Neural cell (in vitro differentiated cells): Measurements from ENCODE around the gene KIF21B. TPM values are rescaled to one million over a fixed set of nuclear protein-coding genes. Genes with fewer than 3 reads are reported as not detected.

Experiments
- H2AFZ ChIP-seq: fragments of 200-600, 300-800 bp; sonication (generic), shearing (Covaris generic); 2 replicates; pipeline ENCODE4 v1.6.0; 2014; ENCODE audit warnings: low read depth, mild to moderate bottlenecking, antibody characterized with exemption, low read length, moderate library complexity
- H3F3A ChIP-seq: fragments of 200-600 bp; shearing (Covaris generic); 2 replicates; pipeline ENCODE4 v1.6.1; 2016; ENCODE audit warnings: mild to moderate bottlenecking, moderate library complexity, mixed read lengths, antibody characterized with exemption, low read length; ENCODE audit not compliant: insufficient read depth, poor library complexity, severe bottlenecking
- H3K27ac ChIP-seq: fragments of 200-600, 300-800 bp; sonication (generic), shearing (Covaris generic); 2 replicates; pipeline ENCODE4 v1.5.1; 2014; ENCODE audit warnings: mild to moderate bottlenecking, low read length, moderate library complexity
- H3K27me3 ChIP-seq: fragments of 300-800, 200-600 bp; sonication (generic), shearing (Covaris generic); 2 replicates; pipeline ENCODE4 v1.6.0; 2014; ENCODE audit warnings: mild to moderate bottlenecking, low read depth, low read length, moderate library complexity; ENCODE audit not compliant: insufficient read depth
- H3K36me3 ChIP-seq: fragments of 300-800, 200-600 bp; sonication (generic), shearing (Covaris generic); 2 replicates; pipeline ENCODE4 v1.5.1; 2014; ENCODE audit warnings: mild to moderate bottlenecking, antibody characterized with exemption, low read length, moderate library complexity; ENCODE audit not compliant: insufficient read depth
- H3K4me2 ChIP-seq: fragments of 300-800, 200-600 bp; sonication (generic), shearing (Covaris generic); 2 replicates; pipeline ENCODE4 v1.6.0; 2014; ENCODE audit warnings: mild to moderate bottlenecking, low read length
- H3K4me3 ChIP-seq: fragments of 300-800, 200-600 bp; sonication (generic), shearing (Covaris generic); 2 replicates; pipeline ENCODE4 v1.5.1; 2014; ENCODE audit warnings: mild to moderate bottlenecking, low read length, moderate library complexity
- H3K79me2 ChIP-seq: fragments of 200-600 bp; shearing (Covaris generic); replicated peaks from 2 replicates; pipeline ENCODE4 v1.6.0; 2014; ENCODE audit warnings: mild to moderate bottlenecking, low read length, moderate library complexity; ENCODE audit not compliant: insufficient read depth
- H3K9ac ChIP-seq: fragments of 300-800, 200-600 bp; sonication (generic), shearing (Covaris generic); 2 replicates; pipeline ENCODE4 v1.6.1; 2016; ENCODE audit warnings: mild to moderate bottlenecking, low read length, mixed read lengths
- H3K9me2 ChIP-seq: fragments of 200-600 bp; shearing (Covaris generic); 2 replicates; pipeline ENCODE4 v1.6.1; 2016; ENCODE audit warnings: mild to moderate bottlenecking, low read length, mixed read lengths; ENCODE audit not compliant: insufficient read depth
- H3K9me3 ChIP-seq: fragments of 200-600, 300-800 bp; sonication (generic), shearing (Covaris generic); 2 replicates; pipeline ENCODE4 v1.6.1; 2016; ENCODE audit warnings: mild to moderate bottlenecking, mixed run types, low read length, moderate library complexity, mixed read lengths
- H4K20me1 ChIP-seq: fragments of 200-600 bp; shearing (Covaris generic); 2 replicates; pipeline ENCODE4 v1.6.1; 2016; ENCODE audit warnings: mild to moderate bottlenecking, mixed run types; ENCODE audit not compliant: insufficient read depth
- CTCF ChIP-seq: fragments of 450-650 bp; IDR thresholded peaks from 2 replicates; pipeline ENCODE4 v1.5.1; 2014; ENCODE audit warnings: antibody characterized with exemption, mild to moderate bottlenecking, moderate library complexity; ENCODE audit not compliant: poor library complexity, severe bottlenecking
- EP300 ChIP-seq: fragments of 450-650 bp; conservative IDR thresholded peaks from 2 replicates; pipeline ENCODE4 v1.6.1; 2014; ENCODE audit warnings: antibody characterized with exemption, mild to moderate bottlenecking, moderate library complexity; ENCODE audit not compliant: poor library complexity, severe bottlenecking
- EZH2 ChIP-seq: fragments of 200-600, 300-800 bp; shearing (Covaris generic), sonication (generic); IDR thresholded peaks from 2 replicates; pipeline ENCODE4 v1.6.1; 2014; ENCODE audit warnings: antibody characterized with exemption, low read length, borderline replicate concordance, mild to moderate bottlenecking; ENCODE audit not compliant: insufficient read depth, poor library complexity, severe bottlenecking
- MXI1 ChIP-seq: fragments of 450-650 bp; conservative IDR thresholded peaks from 2 replicates; pipeline ENCODE4 v1.6.1; 2014; ENCODE audit warnings: antibody characterized with exemption, mild to moderate bottlenecking; ENCODE audit not compliant: poor library complexity, severe bottlenecking
- POLR2AphosphoS5 ChIP-seq: IDR thresholded peaks from 2 replicates; pipeline ENCODE4 v1.6.1; 2012
- RAD21 ChIP-seq: fragments of 450-650 bp; conservative IDR thresholded peaks from 2 replicates; pipeline ENCODE4 v1.6.1; 2014; ENCODE audit warnings: antibody characterized with exemption, mild to moderate bottlenecking, moderate library complexity
- REST ChIP-seq: IDR thresholded peaks from 2 replicates; pipeline ENCODE4 v1.6.1; 2012; ENCODE audit warnings: borderline replicate concordance
- SMC3 ChIP-seq: fragments of 450-650 bp; conservative IDR thresholded peaks from 2 replicates; pipeline ENCODE4 v1.6.1; 2014; ENCODE audit warnings: antibody characterized with exemption, mild to moderate bottlenecking, moderate library complexity; ENCODE audit not compliant: poor library complexity
- TAF1 ChIP-seq: IDR thresholded peaks from 2 replicates; pipeline ENCODE4 v1.6.1; 2012; ENCODE audit warnings: low read depth
- polyA plus RNA-seq: library from polyadenylated mRNA; depleted of rRNA; stranded (reverse); fragments of >200 nt; gene quantifications from 2 replicates; pipeline ENCODE4 v1.2.3, GENCODE V29; 2014

The KIF21B gene
- polyA plus RNA-seq, 1 donor from 2014 or later = 53.7 TPM

- Histone ChIP-seq H3K27me3 (no peaks in the 10 kb centered on the region), H3K9me3 (no peaks in the 10 kb centered on the region), H2AFZ (no peak overlapping the region), H4K20me1 (no peaks in the 10 kb centered on the region), H3K79me2 (no peaks in the 10 kb centered on the region), H3K27ac (no peak overlapping the region), H3F3A (no peaks in the 10 kb centered on the region), H3K9ac (no peak overlapping the region), H3K9me2 (no peaks in the 10 kb centered on the region), H3K4me3 (no peak overlapping the region), H3K36me3 (no peaks in the 10 kb centered on the region), H3K4me2 (no peak overlapping the region)
- TF ChIP-seq MXI1 = no peak
- no peak for TF ChIP-seq CTCF
- TF ChIP-seq EZH2 = no peak
- TF ChIP-seq EP300 = no peak
- TF ChIP-seq RAD21 = no peak
- TF ChIP-seq POLR2AphosphoS5 = no peak
- no peak for TF ChIP-seq TAF1
These were observed 11.2 kb upstream of the KIF21B start for GRCh38 chr1:201034671-201035070.

- no peak overlapping the region for H3K4me2 ChIP-seq
- no peak overlapping the region for H2AFZ ChIP-seq
These were observed 8.9 kb upstream of the KIF21B start for GRCh38 chr1:201032408-201032807.

GRCh38 chr1:201028461-201028889, 5.0 kb upstream of the KIF21B start:
- Histone ChIP-seq H3K4me2 (no peak overlapping the region), H3K9ac (no peak overlapping the region), H3K36me3 (no peaks in the 10 kb centered on the region), H3K9me3 (no peaks in the 10 kb centered on the region), H4K20me1 (no peaks in the 10 kb centered on the region), H3K9me2 (no peaks in the 10 kb centered on the region), H3K27me3 (no peaks in the 10 kb centered on the region), H2AFZ (no peak overlapping the region), H3F3A (no peaks in the 10 kb centered on the region), H3K27ac (no peak overlapping the region), H3K79me2 (peaks cover 6% of the 10 kb centered on the region), H3K4me3 (no peak overlapping the region)
- TF ChIP-seq CTCF (no peak), EZH2 (no peak), MXI1 (no peak), RAD21 (no peak), REST (no peak), POLR2AphosphoS5 (no peak), TAF1 (no peak), EP300 (no peak), SMC3 (no peak)

More at GRCh38 chr1:201032408-201032807, 8.9 kb upstream of the KIF21B start:
- Histone ChIP-seq H3K27me3 (no peaks in the 10 kb centered on the region), H3K4me3 (no peak overlapping the region), H3K9me2 (no peaks in the 10 kb centered on the region), H3K36me3 (no peaks in the 10 kb centered on the region), H3F3A (no peaks in the 10 kb centered on the region), H3K79me2 (no peaks in the 10 kb centered on the region), H3K9me3 (no peaks in the 10 kb centered on the region), H4K20me1 (no peaks in the 10 kb centered on the region), H3K27ac (no peak overlapping the region), H3K9ac (no peak overlapping the region)
- TF ChIP-seq EP300 (no peak), MXI1 (no peak), POLR2AphosphoS5 (no peak)
